Chondrocyte (in vitro differentiated cells): ENCODE measurements around the gene DIPK1A. TPM values are rescaled to one million over a fixed set of nuclear protein-coding genes. Genes with fewer than 3 reads are reported as not detected.

Experiments
- DNase-seq: peaks from one replicate; pipeline ENCODE4 v3.0.0; 2021; ENCODE audit warnings: mixed read lengths, low spot score
- H3K27ac Mint-ChIP-seq: one replicate; pipeline ENCODE4 v1.8.0; 2021; ENCODE audit warnings: mild to moderate bottlenecking, moderate library complexity, mixed read lengths; ENCODE audit not compliant: unreplicated experiment
- H3K27me3 Mint-ChIP-seq: 2 replicates; pipeline ENCODE4 v1.8.0; 2021; ENCODE audit warnings: low read depth, mixed read lengths
- H3K36me3 Mint-ChIP-seq: 2 replicates; pipeline ENCODE4 v1.8.0; 2021; ENCODE audit warnings: low read depth, mixed read lengths
- H3K4me1 Mint-ChIP-seq: 2 replicates; pipeline ENCODE4 v1.8.0; 2021; ENCODE audit warnings: low read depth, mild to moderate bottlenecking, mixed read lengths
- H3K4me3 Mint-ChIP-seq: one replicate; pipeline ENCODE4 v1.8.0; 2021; ENCODE audit warnings: mild to moderate bottlenecking, moderate library complexity, mixed read lengths; ENCODE audit not compliant: unreplicated experiment
- H3K9me3 Mint-ChIP-seq: 2 replicates; pipeline ENCODE4 v1.8.0; 2021; ENCODE audit warnings: low read depth, mixed read lengths
- CTCF ChIP-seq: fragments of 200-600 bp; sonication (generic); IDR thresholded peaks from 2 replicates; pipeline ENCODE4 v1.5.0; 2021; ENCODE audit warnings: antibody characterized with exemption, mild to moderate bottlenecking, moderate library complexity
- total RNA-seq: library from RNA; stranded (reverse); gene quantifications from 3 replicates; pipeline ENCODE4 v1.2.1, GENCODE V29; 2021

DIPK1A gene
- total RNA-seq, 1 donor from 2014 or later = 11.2 TPM

- no peak for TF ChIP-seq CTCF
- H3K9me3 Mint-ChIP-seq = peaks cover 7% of the 10 kb centered on the region
Measured at GRCh38 chr1:92886886-92887419, 74.3 kb downstream of the DIPK1A start.

GRCh38 chr1:92884195-92884594 lies 77.1 kb downstream of the DIPK1A start:
- H3K9me3 Mint-ChIP-seq = peaks cover 7% of the 10 kb centered on the region
- H3K4me3 Mint-ChIP-seq = no peak overlapping the region
- no peak for DNase-seq
- H3K4me1 Mint-ChIP-seq = peaks cover 18% of the 10 kb centered on the region
- no peak for TF ChIP-seq CTCF
- H3K27ac Mint-ChIP-seq = no peak overlapping the region
- H3K36me3 Mint-ChIP-seq = peaks cover 2% of the 10 kb centered on the region
- H3K27me3 Mint-ChIP-seq = no peaks in the 10 kb centered on the region

More at GRCh38 chr1:92886886-92887419, 74.3 kb downstream of the DIPK1A start:
- DNase-seq = no peak
- no peaks in the 10 kb centered on the region for H3K27me3 Mint-ChIP-seq
- no peak overlapping the region for H3K27ac Mint-ChIP-seq
- H3K4me3 Mint-ChIP-seq = no peak overlapping the region
- peaks cover 10% of the 10 kb centered on the region for H3K4me1 Mint-ChIP-seq
- peaks cover 6% of the 10 kb centered on the region for H3K36me3 Mint-ChIP-seq

- no peak overlapping the region for H3K4me3 Mint-ChIP-seq
- peaks cover 18% of the 10 kb centered on the region for H3K4me1 Mint-ChIP-seq
- peaks cover 3% of the 10 kb centered on the region for H3K9me3 Mint-ChIP-seq
- H3K27me3 Mint-ChIP-seq = no peaks in the 10 kb centered on the region
- H3K36me3 Mint-ChIP-seq = peaks cover 2% of the 10 kb centered on the region
- no peak for DNase-seq
- TF ChIP-seq CTCF = no peak
- no peak overlapping the region for H3K27ac Mint-ChIP-seq
Measured at GRCh38 chr1:92883297-92883696, 78.0 kb downstream of the DIPK1A start.

GRCh38 chr1:92882819-92883218 lies 78.4 kb downstream of the DIPK1A start:
- Mint-ChIP-seq H3K4me1 (peaks cover 21% of the 10 kb centered on the region), H3K27ac (no peak overlapping the region), H3K36me3 (no peaks in the 10 kb centered on the region), H3K9me3 (no peaks in the 10 kb centered on the region), H3K27me3 (no peaks in the 10 kb centered on the region), H3K4me3 (no peak overlapping the region)
- no peak for TF ChIP-seq CTCF
- DNase-seq = no peak

- Mint-ChIP-seq H3K27me3 (no peaks in the 10 kb centered on the region), H3K9me3 (no peaks in the 10 kb centered on the region), H3K36me3 (no peaks in the 10 kb centered on the region), H3K4me1 (peaks cover 22% of the 10 kb centered on the region), H3K4me3 (no peak overlapping the region), H3K27ac (no peak overlapping the region)
- no peak for DNase-seq
- no peak for TF ChIP-seq CTCF
Measured at GRCh38 chr1:92881391-92881790, 79.9 kb downstream of the DIPK1A start.
